Measurements from ENCODE around the gene XPR1. TPM values are rescaled to one million over a fixed set of nuclear protein-coding genes. Genes with fewer than 3 reads are reported as not detected.

The XPR1 gene
- total and polyA plus RNA-seq, 10 of the 15 experiments (the other 5 are each of a cell fraction or from before 2014, with no cell fraction given), result 1.1 to 33.9 (median 11.3) TPM

DNA sequence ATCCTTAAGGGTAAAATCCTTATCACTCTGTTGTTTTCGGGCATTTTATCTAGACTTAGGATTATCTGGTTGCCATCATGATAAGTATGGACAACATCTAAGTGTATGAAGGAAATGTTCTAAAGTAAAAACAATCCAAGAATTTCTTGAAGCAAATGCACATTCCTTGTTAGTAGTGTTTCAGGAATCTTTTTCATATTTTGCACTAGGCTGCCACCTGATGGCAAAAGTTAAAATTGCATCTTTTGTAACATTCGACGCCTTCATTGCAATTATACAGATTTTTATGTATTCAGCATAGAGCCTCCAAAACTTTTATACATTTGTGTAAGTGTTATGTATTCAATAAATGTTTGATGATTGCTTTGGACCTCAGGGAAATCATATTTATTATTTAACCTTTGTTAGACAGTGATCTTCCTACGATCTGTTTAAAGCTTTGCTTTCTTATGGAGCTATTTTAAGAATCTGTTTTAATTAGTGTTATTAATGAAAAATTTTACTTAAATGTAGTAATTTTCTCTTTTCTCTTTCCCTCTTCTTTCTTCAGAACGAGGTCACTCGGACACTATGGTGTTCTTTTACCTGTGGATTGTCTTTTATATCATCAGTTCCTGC is 231.4 kb downstream of the XPR1 start (continued):
- no peak for TF ChIP-seq RCOR1 (conservative IDR thresholded peaks at IDR 0.05; ENCODE audit: low read depth, low read length)
- no peak for TF ChIP-seq KLF5 (IDR thresholded peaks at IDR 0.05; ENCODE audit: partially characterized antibody)
- no peak for TF ChIP-seq CREB1 (IDR thresholded peaks at IDR 0.05; ENCODE audit: low read depth)

DNA sequence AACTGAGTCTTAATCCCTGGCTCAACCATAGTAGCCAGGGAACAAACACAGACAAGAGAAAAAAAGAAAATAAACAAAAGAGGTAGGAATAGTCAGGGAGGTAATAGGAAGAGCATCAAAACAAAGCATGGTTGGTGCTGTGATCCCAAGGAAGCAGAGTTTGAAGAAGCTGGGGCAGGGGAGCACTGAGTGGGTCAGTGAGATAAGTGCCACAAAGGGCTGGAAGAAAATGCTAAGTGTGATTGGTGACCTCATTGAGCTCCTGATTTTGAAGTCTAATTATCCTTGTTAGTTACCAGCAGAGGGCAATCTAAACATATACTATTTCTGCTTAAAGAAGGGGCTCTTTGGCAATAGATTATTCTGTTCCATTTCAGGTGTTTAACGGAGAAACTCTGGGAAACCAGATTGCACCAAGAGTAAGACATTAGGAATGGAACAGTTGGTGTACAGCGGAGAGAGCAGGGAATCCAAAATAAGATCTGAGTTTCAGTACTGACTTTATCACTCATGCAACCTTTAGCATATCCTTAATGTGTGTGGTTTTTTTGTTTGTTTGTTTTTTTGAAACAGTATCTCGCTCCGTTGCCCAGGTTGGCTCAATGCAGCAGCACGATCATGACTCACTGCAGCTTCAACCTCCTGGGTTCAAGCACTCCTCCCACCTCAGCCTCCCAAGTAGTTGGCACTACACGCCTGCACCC is 250.1 kb downstream of the XPR1 start:
- intact Hi-C loops (cut with micrococcal nuclease; ENCODE audit: unreplicated experiment) (loop anchor here (1.0 to 10.0 kb wide), 8 partner anchors 38 to 543 kb away; partner anchors contain the start of genes IER5 and STX6), in situ Hi-C loops (cut with MboI) (loop anchor here (5.0 kb wide), 2 partner anchors 260 to 285 kb away; no protein-coding TSS in a partner anchor)
- no peak overlapping the region for H3K27ac ChIP-seq (ENCODE audit: control insufficient read depth, insufficient read depth)
- ChIA-PET POLR2A (interaction anchor here (0.6 to 2.2 kb wide), 9 partner anchors 30 to 284 kb away, joined by 3 to 17 read pairs (median 3); no protein-coding TSS in a partner anchor), CTCF (interaction anchor here (0.6 to 12.7 kb wide), 75 partner anchors 9 to 548 kb away, joined by 3 to 344 read pairs (median 4); partner anchors contain the start of genes ACBD6, KIAA1614, MR1 and STX6), RAD21 (ENCODE audit: unreplicated experiment) (interaction anchor here (0.6 to 8.9 kb wide), 71 partner anchors 9 to 1055 kb away, joined by 3 to 215 read pairs (median 5); partner anchors contain the start of genes KIAA1614 and MR1), SMC1A (ENCODE audit: uncharacterized antibody, unreplicated experiment) (interaction anchor here (0.6 to 9.3 kb wide), 64 partner anchors 9 to 387 kb away, joined by 3 to 304 read pairs (median 4); partner anchors contain the start of genes KIAA1614 and MR1)
- H4K20me1 ChIP-seq (ENCODE audit: control insufficient read depth, insufficient read depth), result no peaks in the 10 kb centered on the region
- BruUV-seq (replicated peaks), result no TSS peak
- no peaks in the 10 kb centered on the region for H3K9me3 ChIP-seq (replicated peaks; ENCODE audit: control insufficient read depth, insufficient read depth, low read length)
- no peak overlapping the region for H3K4me2 ChIP-seq (ENCODE audit: control insufficient read depth, insufficient read depth)
- ATAC-seq (peak; percentile 92), FAIRE-seq (peak; percentile 91), DNase-seq (ENCODE audit: low read depth, low spot score) (no peak)
- no peak overlapping the region for H3K9ac ChIP-seq (ENCODE audit: control insufficient read depth, insufficient read depth, low read length)
- H3K4me1 ChIP-seq (ENCODE audit: control insufficient read depth, insufficient read depth, low read length), result no peaks in the 10 kb centered on the region
- H3K4me3 ChIP-seq, result no peak overlapping the region
- no peaks in the 10 kb centered on the region for H3K79me2 ChIP-seq (ENCODE audit: control insufficient read depth, insufficient read depth, low read length)
- 60% methylated on average over 6 of the region's 6 CpGs for WGBS (ENCODE audit: insufficient coverage, insufficient replicate concordance, low lambda C conversion rate, missing lambda C conversion rate)
- H3K36me3 ChIP-seq (ENCODE audit: control insufficient read depth in 2 of 2, insufficient read depth in 2 of 2, low read length in 1 of 2), result no peaks in the 10 kb centered on the region
- H2AFZ ChIP-seq (ENCODE audit: control insufficient read depth, low read depth, low read length), result no peak overlapping the region
- no peaks in the 10 kb centered on the region for H3K27me3 ChIP-seq (replicated peaks in 1 of 2; ENCODE audit: control insufficient read depth in 2 of 2, insufficient read depth in 2 of 2, low read length in 1 of 2)
- TF ChIP-seq, protein P1, sequence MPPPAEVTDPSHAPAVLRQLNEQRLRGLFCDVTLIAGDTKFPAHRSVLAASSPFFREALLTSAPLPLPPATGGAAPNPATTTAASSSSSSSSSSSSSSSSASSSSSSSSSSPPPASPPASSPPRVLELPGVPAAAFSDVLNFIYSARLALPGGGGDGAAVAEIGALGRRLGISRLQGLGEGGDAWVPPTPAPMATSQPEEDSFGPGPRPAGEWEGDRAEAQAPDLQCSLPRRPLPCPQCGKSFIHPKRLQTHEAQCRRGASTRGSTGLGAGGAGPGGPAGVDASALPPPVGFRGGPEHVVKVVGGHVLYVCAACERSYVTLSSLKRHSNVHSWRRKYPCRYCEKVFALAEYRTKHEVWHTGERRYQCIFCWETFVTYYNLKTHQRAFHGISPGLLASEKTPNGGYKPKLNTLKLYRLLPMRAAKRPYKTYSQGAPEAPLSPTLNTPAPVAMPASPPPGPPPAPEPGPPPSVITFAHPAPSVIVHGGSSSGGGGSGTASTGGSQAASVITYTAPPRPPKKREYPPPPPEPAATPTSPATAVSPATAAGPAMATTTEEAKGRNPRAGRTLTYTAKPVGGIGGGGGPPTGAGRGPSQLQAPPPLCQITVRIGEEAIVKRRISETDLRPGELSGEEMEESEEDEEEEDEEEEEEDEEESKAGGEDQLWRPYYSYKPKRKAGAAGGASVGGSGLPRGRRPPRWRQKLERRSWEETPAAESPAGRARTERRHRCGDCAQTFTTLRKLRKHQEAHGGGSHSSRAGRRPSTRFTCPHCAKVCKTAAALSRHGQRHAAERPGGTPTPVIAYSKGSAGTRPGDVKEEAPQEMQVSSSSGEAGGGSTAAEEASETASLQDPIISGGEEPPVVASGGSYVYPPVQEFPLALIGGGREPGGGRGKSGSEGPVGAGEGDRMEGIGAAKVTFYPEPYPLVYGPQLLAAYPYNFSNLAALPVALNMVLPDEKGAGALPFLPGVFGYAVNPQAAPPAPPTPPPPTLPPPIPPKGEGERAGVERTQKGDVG (CRISPR knock-in tag; IDR thresholded peaks at IDR 0.05), result no peak
- TF ChIP-seq CREM (IDR thresholded peaks at IDR 0.05; ENCODE audit: low read depth) (no peak), KAT2A (conservative IDR thresholded peaks at IDR 0.05; ENCODE audit: control insufficient read depth, low read depth, low read length) (no peak), RAD21 (IDR thresholded peaks at IDR 0.05; ENCODE audit: insufficient read depth, low read depth, low read length) (peak; percentile 80), BMI1 (IDR thresholded peaks at IDR 0.05; ENCODE audit: borderline replicate concordance) (no peak), NR2F1 (conservative IDR thresholded peaks at IDR 0.05) (0 out of 2 replicates have a peak, but pooled peaks have one; percentile 16), NBN (IDR thresholded peaks at IDR 0.05) (peak; percentile 47; the same call in 1 of the 2 replicates), STAT1 (conservative IDR thresholded peaks at IDR 0.05) (no peak), SMC3 (IDR thresholded peaks at IDR 0.05; ENCODE audit: borderline replicate concordance, low read length) (peak; percentile 88)
- TF ChIP-seq, protein P2, sequence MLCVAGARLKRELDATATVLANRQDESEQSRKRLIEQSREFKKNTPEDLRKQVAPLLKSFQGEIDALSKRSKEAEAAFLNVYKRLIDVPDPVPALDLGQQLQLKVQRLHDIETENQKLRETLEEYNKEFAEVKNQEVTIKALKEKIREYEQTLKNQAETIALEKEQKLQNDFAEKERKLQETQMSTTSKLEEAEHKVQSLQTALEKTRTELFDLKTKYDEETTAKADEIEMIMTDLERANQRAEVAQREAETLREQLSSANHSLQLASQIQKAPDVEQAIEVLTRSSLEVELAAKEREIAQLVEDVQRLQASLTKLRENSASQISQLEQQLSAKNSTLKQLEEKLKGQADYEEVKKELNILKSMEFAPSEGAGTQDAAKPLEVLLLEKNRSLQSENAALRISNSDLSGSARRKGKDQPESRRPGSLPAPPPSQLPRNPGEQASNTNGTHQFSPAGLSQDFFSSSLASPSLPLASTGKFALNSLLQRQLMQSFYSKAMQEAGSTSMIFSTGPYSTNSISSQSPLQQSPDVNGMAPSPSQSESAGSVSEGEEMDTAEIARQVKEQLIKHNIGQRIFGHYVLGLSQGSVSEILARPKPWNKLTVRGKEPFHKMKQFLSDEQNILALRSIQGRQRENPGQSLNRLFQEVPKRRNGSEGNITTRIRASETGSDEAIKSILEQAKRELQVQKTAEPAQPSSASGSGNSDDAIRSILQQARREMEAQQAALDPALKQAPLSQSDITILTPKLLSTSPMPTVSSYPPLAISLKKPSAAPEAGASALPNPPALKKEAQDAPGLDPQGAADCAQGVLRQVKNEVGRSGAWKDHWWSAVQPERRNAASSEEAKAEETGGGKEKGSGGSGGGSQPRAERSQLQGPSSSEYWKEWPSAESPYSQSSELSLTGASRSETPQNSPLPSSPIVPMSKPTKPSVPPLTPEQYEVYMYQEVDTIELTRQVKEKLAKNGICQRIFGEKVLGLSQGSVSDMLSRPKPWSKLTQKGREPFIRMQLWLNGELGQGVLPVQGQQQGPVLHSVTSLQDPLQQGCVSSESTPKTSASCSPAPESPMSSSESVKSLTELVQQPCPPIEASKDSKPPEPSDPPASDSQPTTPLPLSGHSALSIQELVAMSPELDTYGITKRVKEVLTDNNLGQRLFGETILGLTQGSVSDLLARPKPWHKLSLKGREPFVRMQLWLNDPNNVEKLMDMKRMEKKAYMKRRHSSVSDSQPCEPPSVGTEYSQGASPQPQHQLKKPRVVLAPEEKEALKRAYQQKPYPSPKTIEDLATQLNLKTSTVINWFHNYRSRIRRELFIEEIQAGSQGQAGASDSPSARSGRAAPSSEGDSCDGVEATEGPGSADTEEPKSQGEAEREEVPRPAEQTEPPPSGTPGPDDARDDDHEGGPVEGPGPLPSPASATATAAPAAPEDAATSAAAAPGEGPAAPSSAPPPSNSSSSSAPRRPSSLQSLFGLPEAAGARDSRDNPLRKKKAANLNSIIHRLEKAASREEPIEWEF (IDR thresholded peaks at IDR 0.05; ENCODE audit: insufficient replicate concordance, low read depth, low read length), result no peak
